ENCODE results near the gene PCDHGA6.

Gene PCDHGA6

DNA sequence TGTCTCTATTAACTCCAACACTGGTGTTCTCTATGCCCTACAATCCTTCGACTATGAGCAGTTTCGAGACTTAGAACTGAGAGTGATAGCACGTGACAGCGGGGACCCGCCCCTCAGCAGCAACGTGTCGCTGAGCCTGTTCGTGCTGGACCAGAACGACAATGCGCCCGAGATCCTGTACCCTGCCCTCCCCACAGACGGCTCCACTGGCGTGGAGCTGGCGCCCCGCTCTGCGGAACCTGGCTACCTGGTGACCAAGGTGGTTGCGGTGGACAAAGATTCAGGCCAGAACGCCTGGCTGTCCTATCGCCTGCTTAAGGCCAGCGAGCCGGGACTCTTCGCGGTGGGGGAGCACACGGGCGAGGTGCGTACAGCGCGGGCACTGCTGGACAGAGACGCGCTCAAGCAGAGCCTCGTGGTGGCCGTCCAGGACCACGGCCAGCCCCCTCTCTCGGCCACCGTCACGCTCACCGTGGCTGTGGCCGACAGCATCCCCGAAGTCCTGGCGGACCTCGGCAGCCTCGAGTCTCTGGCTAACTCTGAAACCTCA, 49.1 kb downstream of the PCDHGA6 start:
- no peak for DNase-seq

DNA sequence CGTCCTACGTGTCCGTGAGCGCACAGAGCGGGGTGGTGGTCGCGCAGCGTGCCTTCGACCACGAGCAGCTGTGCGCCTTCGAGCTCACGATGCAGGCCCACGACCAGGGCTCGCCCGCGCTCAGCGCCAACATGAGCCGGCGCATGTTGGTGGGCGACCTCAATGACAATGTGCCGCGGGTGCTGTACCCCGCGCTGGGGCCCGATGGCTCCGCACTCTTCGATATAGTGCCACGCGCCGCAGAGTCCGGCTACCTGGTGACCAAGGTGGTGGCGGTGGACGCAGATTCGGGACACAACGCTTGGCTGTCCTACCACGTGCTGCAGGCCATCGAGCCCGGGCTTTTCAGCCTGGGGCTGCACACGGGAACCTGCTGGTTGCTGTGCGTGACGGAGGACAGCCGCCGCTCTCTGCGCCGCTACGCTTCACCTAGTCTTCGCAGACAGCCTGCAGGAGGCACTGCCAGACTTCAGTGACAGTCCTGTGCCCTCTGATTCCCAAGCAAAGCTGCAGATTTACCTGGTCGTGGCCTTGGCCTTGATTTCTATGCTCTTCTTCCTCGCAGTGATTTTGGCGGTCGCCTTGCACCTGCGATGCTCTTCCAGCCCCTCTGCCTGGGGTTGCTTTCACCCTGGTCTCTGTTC, 54.2 kb downstream of the PCDHGA6 start:
- DNase-seq, result no peak
